BJ (cell line): ENCODE measurements around the gene RAB39A. TPM values are rescaled to one million over a fixed set of nuclear protein-coding genes. Genes with fewer than 3 reads are reported as not detected.

Experiments
- CTCF ChIA-PET: fragments of 350-600 bp; formaldehyde crosslinking; extraction: SDS; loops from one replicate; lab custom pipeline; 2021; ENCODE audit warnings: antibody characterized with exemption, inconsistent platforms; lab: Yijun Ruan, JAX
- POLR2A ChIA-PET: fragments of 300-600 bp; sonication (Branson Sonifier 250); formaldehyde crosslinking; extraction: SDS; loops from one replicate; lab custom pipeline; 2021; ENCODE audit warnings: antibody characterized with exemption; lab: Charles Lee
- DNase-seq: peaks from one replicate; pipeline ENCODE4 v3.0.0-alpha.2; 2011; ENCODE audit warnings: low read depth
- H3K27me3 ChIP-seq: 2 replicates; pipeline ENCODE4 v1.6.0; 2011; ENCODE audit warnings: low read length; ENCODE audit not compliant: control insufficient read depth, insufficient read depth
- H3K36me3 ChIP-seq: 2 replicates; pipeline ENCODE4 v1.5.1; 2011; ENCODE audit warnings: low read length; ENCODE audit not compliant: control insufficient read depth, insufficient read depth
- H3K4me3 ChIP-seq: 2 replicates; pipeline ENCODE4 v1.5.1; 2011; ENCODE audit warnings: low read depth, mild to moderate bottlenecking, control low read depth, low read length
- CTCF ChIP-seq: IDR thresholded peaks from 2 replicates; pipeline ENCODE4 v1.5.1; 2011; ENCODE audit warnings: low read depth, mild to moderate bottlenecking, control low read depth, inconsistent platforms, low read length, moderate library complexity; ENCODE audit not compliant: insufficient read depth
- polyA plus RNA-seq: library from polyadenylated mRNA; depleted of rRNA; stranded (reverse); fragments of >200 nt; gene quantifications from 2 replicates; pipeline ENCODE4 v1.2.3, GENCODE V29; 2011

RAB39A gene
- polyA plus RNA-seq, 1 experiment, result not detected

- Histone ChIP-seq H3K27me3 (no peaks in the 10 kb centered on the region), H3K36me3 (no peaks in the 10 kb centered on the region), H3K4me3 (no peak overlapping the region)
- no peak for DNase-seq
- POLR2A ChIA-PET, result no interaction called here
- CTCF ChIA-PET, result interaction anchor here (0.5 kb wide), 1 partner anchor 279 kb away, joined by 3 read pairs; no protein-coding TSS in a partner anchor
- TF ChIP-seq CTCF, result no peak
These were observed 33.9 kb downstream of the RAB39A start for GRCh38 chr11:107962181-107962580.

- Histone ChIP-seq H3K4me3 (no peak overlapping the region), H3K27me3 (no peaks in the 10 kb centered on the region), H3K36me3 (no peaks in the 10 kb centered on the region)
- no peak for DNase-seq
- ChIA-PET POLR2A (no interaction called here), CTCF (no interaction called here)
- TF ChIP-seq CTCF, result no peak
These were observed 34.8 kb downstream of the RAB39A start for GRCh38 chr11:107963091-107963490.

GRCh38 chr11:107969219-107969618 lies 41.0 kb downstream of the RAB39A start:
- ChIA-PET POLR2A (no interaction called here), CTCF (interaction anchor here (1.4 kb wide), 1 partner anchor 9 kb away, joined by 4 read pairs; no protein-coding TSS in a partner anchor)
- Histone ChIP-seq H3K27me3 (no peaks in the 10 kb centered on the region), H3K36me3 (no peaks in the 10 kb centered on the region), H3K4me3 (no peak overlapping the region)
- no peak for DNase-seq
- TF ChIP-seq CTCF, result no peak

GRCh38 chr11:107970049-107970448 lies 41.8 kb downstream of the RAB39A start:
- Histone ChIP-seq H3K27me3 (no peaks in the 10 kb centered on the region), H3K4me3 (no peak overlapping the region), H3K36me3 (no peaks in the 10 kb centered on the region)
- POLR2A ChIA-PET, result no interaction called here
- no peak for TF ChIP-seq CTCF
- CTCF ChIA-PET, result interaction anchor here (1.4 kb wide), 1 partner anchor 9 kb away, joined by 4 read pairs; no protein-coding TSS in a partner anchor
- DNase-seq, result no peak

- TF ChIP-seq CTCF, result no peak
- DNase-seq, result no peak
- Histone ChIP-seq H3K4me3 (no peak overlapping the region), H3K36me3 (no peaks in the 10 kb centered on the region), H3K27me3 (no peaks in the 10 kb centered on the region)
- ChIA-PET POLR2A (no interaction called here), CTCF (no interaction called here)
These were observed 45.4 kb downstream of the RAB39A start for GRCh38 chr11:107973641-107974040.
